ENCODE results near the gene TMEM51. TPM values are rescaled to one million over a fixed set of nuclear protein-coding genes. Genes with fewer than 3 reads are reported as not detected.

The TMEM51 gene
- total RNA-seq, 2 experiments from 2014 or later, result 0.18 to 0.23 TPM

GRCh38 chr1:15186073-15186845 is 32.7 kb downstream of the TMEM51 start:
- Mint-ChIP-seq H3K27me3 (ENCODE audit: low read depth) (peaks cover 10% of the 10 kb centered on the region), H3K4me1 (ENCODE audit: low read depth) (no peaks in the 10 kb centered on the region), H3K4me3 (no peak overlapping the region), H3K36me3 (ENCODE audit: low read depth) (no peaks in the 10 kb centered on the region), H3K27ac (no peak overlapping the region), H3K9me3 (ENCODE audit: insufficient read depth) (no peaks in the 10 kb centered on the region)
- ChIA-PET POLR2A (no interaction called here), CTCF (no interaction called here)
- DNase-seq (no peak), ATAC-seq (no peak)

GRCh38 chr1:15186846-15187151 is 33.3 kb downstream of the TMEM51 start:
- ATAC-seq, result no peak
- no peak for DNase-seq
- ChIA-PET POLR2A (no interaction called here), CTCF (no interaction called here)
- peaks cover 13% of the 10 kb centered on the region for H3K27me3 Mint-ChIP-seq (ENCODE audit: low read depth)
- H3K27ac Mint-ChIP-seq, result no peak overlapping the region
- H3K4me1 Mint-ChIP-seq (ENCODE audit: low read depth), result no peaks in the 10 kb centered on the region
- no peaks in the 10 kb centered on the region for H3K9me3 Mint-ChIP-seq (ENCODE audit: insufficient read depth)
- H3K36me3 Mint-ChIP-seq (ENCODE audit: low read depth), result no peaks in the 10 kb centered on the region
- no peak overlapping the region for H3K4me3 Mint-ChIP-seq

GRCh38 chr1:15187175-15188129 is 33.9 kb downstream of the TMEM51 start:
- Mint-ChIP-seq H3K36me3 (ENCODE audit: low read depth) (no peaks in the 10 kb centered on the region), H3K27ac (no peak overlapping the region), H3K27me3 (ENCODE audit: low read depth) (peaks cover 17% of the 10 kb centered on the region), H3K4me1 (ENCODE audit: low read depth) (no peaks in the 10 kb centered on the region), H3K4me3 (no peak overlapping the region), H3K9me3 (ENCODE audit: insufficient read depth) (no peaks in the 10 kb centered on the region)
- ChIA-PET POLR2A (no interaction called here), CTCF (no interaction called here)
- DNase-seq (no peak), ATAC-seq (no peak)

GRCh38 chr1:15188130-15188524 is 34.6 kb downstream of the TMEM51 start:
- CTCF ChIA-PET, result no interaction called here
- H3K36me3 Mint-ChIP-seq (ENCODE audit: low read depth), result no peaks in the 10 kb centered on the region
- ATAC-seq, result no peak
- no peak overlapping the region for H3K4me3 Mint-ChIP-seq
- no peaks in the 10 kb centered on the region for H3K4me1 Mint-ChIP-seq (ENCODE audit: low read depth)
- POLR2A ChIA-PET, result no interaction called here
- no peak for DNase-seq
- peaks cover 17% of the 10 kb centered on the region for H3K27me3 Mint-ChIP-seq (ENCODE audit: low read depth)
- no peak overlapping the region for H3K27ac Mint-ChIP-seq
- no peaks in the 10 kb centered on the region for H3K9me3 Mint-ChIP-seq (ENCODE audit: insufficient read depth)

- no peak overlapping the region for H3K27ac Mint-ChIP-seq
- no peak overlapping the region for H3K4me3 Mint-ChIP-seq
- no peak for ATAC-seq
- DNase-seq, result no peak
- peaks cover 17% of the 10 kb centered on the region for H3K27me3 Mint-ChIP-seq (ENCODE audit: low read depth)
- no peaks in the 10 kb centered on the region for H3K9me3 Mint-ChIP-seq (ENCODE audit: insufficient read depth)
- no peaks in the 10 kb centered on the region for H3K36me3 Mint-ChIP-seq (ENCODE audit: low read depth)
- CTCF ChIA-PET, result no interaction called here
- no peaks in the 10 kb centered on the region for H3K4me1 Mint-ChIP-seq (ENCODE audit: low read depth)
- POLR2A ChIA-PET, result no interaction called here
Observed at GRCh38 chr1:15188678-15189077, 35.1 kb downstream of the TMEM51 start.

- no peaks in the 10 kb centered on the region for H3K9me3 Mint-ChIP-seq (ENCODE audit: insufficient read depth)
- ChIA-PET CTCF (no interaction called here), POLR2A (no interaction called here)
- no peak for ATAC-seq
- DNase-seq, result no peak
- H3K4me1 Mint-ChIP-seq (ENCODE audit: low read depth), result no peaks in the 10 kb centered on the region
- H3K4me3 Mint-ChIP-seq, result no peak overlapping the region
- H3K27ac Mint-ChIP-seq, result no peak overlapping the region
- peaks cover 19% of the 10 kb centered on the region for H3K27me3 Mint-ChIP-seq (ENCODE audit: low read depth)
- H3K36me3 Mint-ChIP-seq (ENCODE audit: low read depth), result no peaks in the 10 kb centered on the region
Observed at GRCh38 chr1:15189692-15190370, 36.3 kb downstream of the TMEM51 start.

GRCh38 chr1:15191267-15191666 is 37.7 kb downstream of the TMEM51 start:
- H3K9me3 Mint-ChIP-seq (ENCODE audit: insufficient read depth), result no peaks in the 10 kb centered on the region
- ChIA-PET POLR2A (no interaction called here), CTCF (interaction anchor here (0.9 kb wide), 1 partner anchor 81 kb away, joined by 3 read pairs; no protein-coding TSS in a partner anchor)
- no peak overlapping the region for H3K4me3 Mint-ChIP-seq
- no peaks in the 10 kb centered on the region for H3K36me3 Mint-ChIP-seq (ENCODE audit: low read depth)
- peaks cover 16% of the 10 kb centered on the region for H3K27me3 Mint-ChIP-seq (ENCODE audit: low read depth)
- DNase-seq (no peak), ATAC-seq (no peak)
- no peaks in the 10 kb centered on the region for H3K4me1 Mint-ChIP-seq (ENCODE audit: low read depth)
- no peak overlapping the region for H3K27ac Mint-ChIP-seq

GRCh38 chr1:15191770-15192169 is 38.2 kb downstream of the TMEM51 start:
- ATAC-seq (no peak), DNase-seq (no peak)
- POLR2A ChIA-PET, result no interaction called here
- Mint-ChIP-seq H3K4me3 (no peak overlapping the region), H3K36me3 (ENCODE audit: low read depth) (no peaks in the 10 kb centered on the region), H3K4me1 (ENCODE audit: low read depth) (no peaks in the 10 kb centered on the region), H3K9me3 (ENCODE audit: insufficient read depth) (no peaks in the 10 kb centered on the region), H3K27ac (no peak overlapping the region), H3K27me3 (ENCODE audit: low read depth) (peaks cover 16% of the 10 kb centered on the region)
- CTCF ChIA-PET, result interaction anchor here (0.9 kb wide), 1 partner anchor 80 kb away, joined by 3 read pairs; no protein-coding TSS in a partner anchor

- Mint-ChIP-seq H3K9me3 (ENCODE audit: insufficient read depth) (no peaks in the 10 kb centered on the region), H3K4me3 (no peak overlapping the region), H3K27me3 (ENCODE audit: low read depth) (peaks cover 11% of the 10 kb centered on the region), H3K36me3 (ENCODE audit: low read depth) (no peaks in the 10 kb centered on the region), H3K4me1 (ENCODE audit: low read depth) (no peaks in the 10 kb centered on the region), H3K27ac (no peak overlapping the region)
- POLR2A ChIA-PET, result no interaction called here
- ATAC-seq, result no peak
- CTCF ChIA-PET, result no interaction called here
- no peak for DNase-seq
Observed at GRCh38 chr1:15192916-15193550, 39.5 kb downstream of the TMEM51 start.

GRCh38 chr1:15195420-15196052 is 42.0 kb downstream of the TMEM51 start:
- no peaks in the 10 kb centered on the region for H3K4me1 Mint-ChIP-seq (ENCODE audit: low read depth)
- POLR2A ChIA-PET, result no interaction called here
- no peaks in the 10 kb centered on the region for H3K9me3 Mint-ChIP-seq (ENCODE audit: insufficient read depth)
- H3K27me3 Mint-ChIP-seq (ENCODE audit: low read depth), result peaks cover 11% of the 10 kb centered on the region
- CTCF ChIA-PET, result no interaction called here
- H3K4me3 Mint-ChIP-seq, result no peak overlapping the region
- ATAC-seq, result no peak
- H3K36me3 Mint-ChIP-seq (ENCODE audit: low read depth), result no peaks in the 10 kb centered on the region
- H3K27ac Mint-ChIP-seq, result no peak overlapping the region
- DNase-seq, result no peak

- H3K36me3 Mint-ChIP-seq (ENCODE audit: low read depth), result no peaks in the 10 kb centered on the region
- ATAC-seq, result no peak
Observed at GRCh38 chr1:15196069-15196468, 42.5 kb downstream of the TMEM51 start.

More at GRCh38 chr1:15196069-15196468, 42.5 kb downstream of the TMEM51 start:
- Mint-ChIP-seq H3K27me3 (ENCODE audit: low read depth) (peaks cover 11% of the 10 kb centered on the region), H3K4me1 (ENCODE audit: low read depth) (no peaks in the 10 kb centered on the region), H3K27ac (no peak overlapping the region), H3K9me3 (ENCODE audit: insufficient read depth) (no peaks in the 10 kb centered on the region), H3K4me3 (no peak overlapping the region)
- DNase-seq, result no peak
- POLR2A ChIA-PET, result no interaction called here
- CTCF ChIA-PET, result no interaction called here

Data from activated CD8-positive, alpha-beta T cell treated with anti-CD3 and anti-CD28 coated beads, Interleukin-2, amount 10 ng/mL, durations not matched to agents 7 days and 5 days (primary cell).